Transverse colon (tissue), 4 donors: ENCODE measurements around the gene UBASH3B. TPM values are rescaled to one million over a fixed set of nuclear protein-coding genes. Genes with fewer than 3 reads are reported as not detected.

ENCODE experiments used
- DNase-seq: peaks from one replicate; pipeline ENCODE4 v3.0.0-alpha.2; 2019
- H3K27ac ChIP-seq, 4 donors: fragments of 200-600 bp; sonication (generic); 2 replicates each; pipeline ENCODE4 v1.5.1; 2016 to 2018; ENCODE audit warnings: inconsistent platforms in 4 of 4
- H3K27me3 ChIP-seq: fragments of 200-600 bp; sonication (generic); 2 replicates; pipeline ENCODE4 v1.5.1; 2017; ENCODE audit warnings: inconsistent platforms
- H3K36me3 ChIP-seq, 4 donors: fragments of 200-600 bp; sonication (generic); 2 replicates each; pipeline ENCODE4 v1.5.1; 2017 to 2019; ENCODE audit warnings: inconsistent platforms in 4 of 4
- H3K4me1 ChIP-seq, 4 donors: fragments of 200-600 bp; sonication (generic); 2 replicates each; pipeline ENCODE4 v1.5.1; 2017 to 2020; ENCODE audit warnings: inconsistent platforms in 4 of 4
- H3K4me3 ChIP-seq, 4 donors: fragments of 200-600 bp; sonication (generic); 1 replicate in 1 of 4; 2 replicates in 3 of 4; pipeline versions ENCODE4 v1.5.1 to v1.6.1; 2017 to 2019; ENCODE audit warnings: inconsistent platforms in 4 of 4
- H3K9me3 ChIP-seq, 2 donors: fragments of 200-600 bp; sonication (generic); 2 replicates each; pipeline ENCODE4 v1.5.1; 2017 to 2019; ENCODE audit warnings: inconsistent platforms in 2 of 2
- EP300 ChIP-seq: sonication (generic); formaldehyde crosslinking; IDR thresholded peaks from one replicate; pipeline ENCODE4 v1.6.1; 2017; ENCODE audit warnings: antibody characterized with exemption, low read depth
- POLR2A ChIP-seq: fragments of 450-650 bp; IDR thresholded peaks from one replicate; pipeline ENCODE4 v1.6.1; 2016; ENCODE audit warnings: antibody characterized with exemption, mild to moderate bottlenecking, moderate library complexity
- POLR2AphosphoS5 ChIP-seq, 3 donors: sonication (generic); formaldehyde crosslinking; IDR thresholded peaks; one replicate each; pipeline ENCODE4 v1.6.1; 2016; ENCODE audit warnings: antibody characterized with exemption in 3 of 3
- WGBS, 2 donors: methylation state at CpG; one replicate each; pipeline ENCODE4 v1.1.5; 2018; ENCODE audit warnings: low coverage in 1 of 2; 5-methylcytosine and 5-hydroxymethylcytosine counted together
- in situ Hi-C, 4 donors: fragments of 200-750 bp; cut with MboI; loops; one replicate each; pipeline versions ENCODE4 v1.15.0 to v1.15.1; 2017; ENCODE audit warnings: low sequenced_read_pairs in 3 of 4, low pct_ligation_motif_present in 1 of 4, low pct_unique_long_range_greater_than_20kb in 1 of 4
- intact Hi-C: fragments of 100-400 bp; cut with DNase I; formaldehyde crosslinking; loops from one replicate; pipeline ENCODE4 v1.15.1; 2023; ENCODE audit warnings: low total_unique reads
- total RNA-seq, 4 donors: library from RNA; depleted of rRNA; stranded (reverse); fragments of >200 nt; gene quantifications; one replicate each; pipeline ENCODE4 v1.1.0, GENCODE V29; 2016
- TF ChIP-seq, protein P1 (sequence below), 5 experiments: fragments of 200-600 bp in 3 of 5; fragments of 450-650 bp in 2 of 5; sonication (generic) in 3 of 5; IDR thresholded peaks; 1 replicate in 2 of 5; 2 replicates in 3 of 5; pipeline ENCODE4 v1.5.1; 2016 to 2017; ENCODE audit warnings: antibody characterized with exemption in 5 of 5, inconsistent platforms in 3 of 5, mild to moderate bottlenecking in 2 of 5, moderate library complexity in 1 of 5

Gene UBASH3B
- total RNA-seq, 4 donors from 2014 or later: 2.0 to 101 (median 17.0) TPM

GRCh38 chr11:122777343-122777742 is 121.8 kb downstream of the UBASH3B start:
- TF ChIP-seq, protein P1, sequence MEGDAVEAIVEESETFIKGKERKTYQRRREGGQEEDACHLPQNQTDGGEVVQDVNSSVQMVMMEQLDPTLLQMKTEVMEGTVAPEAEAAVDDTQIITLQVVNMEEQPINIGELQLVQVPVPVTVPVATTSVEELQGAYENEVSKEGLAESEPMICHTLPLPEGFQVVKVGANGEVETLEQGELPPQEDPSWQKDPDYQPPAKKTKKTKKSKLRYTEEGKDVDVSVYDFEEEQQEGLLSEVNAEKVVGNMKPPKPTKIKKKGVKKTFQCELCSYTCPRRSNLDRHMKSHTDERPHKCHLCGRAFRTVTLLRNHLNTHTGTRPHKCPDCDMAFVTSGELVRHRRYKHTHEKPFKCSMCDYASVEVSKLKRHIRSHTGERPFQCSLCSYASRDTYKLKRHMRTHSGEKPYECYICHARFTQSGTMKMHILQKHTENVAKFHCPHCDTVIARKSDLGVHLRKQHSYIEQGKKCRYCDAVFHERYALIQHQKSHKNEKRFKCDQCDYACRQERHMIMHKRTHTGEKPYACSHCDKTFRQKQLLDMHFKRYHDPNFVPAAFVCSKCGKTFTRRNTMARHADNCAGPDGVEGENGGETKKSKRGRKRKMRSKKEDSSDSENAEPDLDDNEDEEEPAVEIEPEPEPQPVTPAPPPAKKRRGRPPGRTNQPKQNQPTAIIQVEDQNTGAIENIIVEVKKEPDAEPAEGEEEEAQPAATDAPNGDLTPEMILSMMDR (IDR thresholded peaks at IDR 0.05): no peak
- TF ChIP-seq EP300: no peak
- no peak for TF ChIP-seq POLR2A
- no peak for TF ChIP-seq POLR2AphosphoS5 (IDR thresholded peaks at IDR 0.05)
- 71 to 100% methylated on average over 1 to 3 of the region's 3 CpGs for WGBS, 2 donors
- intact Hi-C loops: no loop called here

DNA sequence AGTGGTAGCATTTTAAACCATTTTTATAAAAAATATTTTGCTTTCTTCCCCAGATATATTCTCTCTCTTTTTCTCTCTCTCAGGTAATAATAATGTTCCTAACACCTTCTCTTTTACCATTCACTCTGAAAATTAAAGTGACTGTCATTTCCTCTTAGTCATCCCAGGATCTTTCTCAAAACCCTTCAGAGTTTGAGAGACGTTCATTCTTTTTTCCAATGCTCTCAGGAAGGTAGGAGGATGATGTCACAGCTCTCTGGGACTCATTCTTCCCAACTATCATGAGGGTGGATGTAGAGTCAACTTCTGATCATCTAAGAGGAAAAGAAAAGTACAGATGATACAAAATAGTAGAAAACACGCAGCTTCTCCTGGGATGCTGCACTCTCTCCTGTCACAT is 122.6 kb downstream of the UBASH3B start:
- Histone ChIP-seq H3K36me3 (no peaks in the 10 kb centered on the region), H3K27ac (no peak overlapping the region), H3K4me3 (no peak overlapping the region), H3K27me3 (no peaks in the 10 kb centered on the region), H3K9me3 (no peaks in the 10 kb centered on the region), H3K4me1 (peaks cover 0 to 6% (median 0%) of the 10 kb centered on the region in 4 donors)
- TF ChIP-seq POLR2A (no peak), EP300 (no peak), POLR2AphosphoS5 (IDR thresholded peaks at IDR 0.05) (no peak)
- TF ChIP-seq, protein P1 (IDR thresholded peaks at IDR 0.05): no peak
- WGBS, 2 donors: 77 to 79% methylated on average over 2 of the region's 2 CpGs
- intact Hi-C loops: loop anchor here (2.0 kb wide), 1 partner anchor 145 kb away; no protein-coding TSS in a partner anchor
- no peak for DNase-seq
- in situ Hi-C loops: loop anchor here in 1 of 4 donors (5.0 kb wide), 1 partner anchor 146 kb away; no protein-coding TSS in a partner anchor

More at GRCh38 chr11:122777343-122777742, 121.8 kb downstream of the UBASH3B start:
- Histone ChIP-seq H3K27ac (no peak overlapping the region), H3K4me3 (no peak overlapping the region), H3K4me1 (peaks cover 0 to 6% (median 0%) of the 10 kb centered on the region in 4 donors), H3K27me3 (no peaks in the 10 kb centered on the region), H3K9me3 (no peaks in the 10 kb centered on the region), H3K36me3 (no peaks in the 10 kb centered on the region)
- DNase-seq: no peak
- in situ Hi-C loops: loop anchor here in 1 of 4 donors (5.0 kb wide), 1 partner anchor 145 kb away; no protein-coding TSS in a partner anchor

DNA sequence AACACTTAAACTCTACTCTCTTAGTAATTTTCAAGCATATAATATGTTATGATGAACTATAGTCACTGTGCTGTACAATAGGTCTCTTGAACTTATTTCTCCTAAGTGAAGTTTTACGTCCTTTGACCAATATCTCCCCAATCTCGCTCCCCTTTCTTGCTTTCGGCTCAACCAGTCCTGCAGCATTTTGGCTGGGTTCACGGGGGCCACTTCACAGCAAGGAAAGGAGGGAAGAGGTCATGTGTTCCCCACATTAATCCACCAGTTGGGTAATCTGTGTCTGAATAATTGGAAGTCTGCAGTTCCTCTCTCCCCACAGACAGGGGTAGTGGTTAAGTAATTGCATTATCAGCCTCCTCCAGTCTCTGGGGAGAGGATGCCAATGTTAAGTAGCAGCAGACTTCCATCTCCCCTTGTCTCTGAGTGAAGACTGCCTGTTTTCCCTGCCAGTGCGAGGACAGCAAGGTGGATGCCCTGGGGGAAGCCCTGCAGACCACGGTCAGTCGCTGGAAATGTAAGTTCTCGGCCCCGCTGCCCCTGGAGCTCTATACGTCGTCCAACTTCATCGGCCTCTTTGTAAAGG is 123.6 kb downstream of the UBASH3B start:
- DNase-seq: no peak
- peaks cover 0 to 6% (median 0%) of the 10 kb centered on the region in 4 donors for H3K4me1 ChIP-seq
- H3K27me3 ChIP-seq: no peaks in the 10 kb centered on the region
- H3K27ac ChIP-seq: no peak overlapping the region
- TF ChIP-seq, protein P1 (IDR thresholded peaks at IDR 0.05): no peak
- TF ChIP-seq POLR2A (no peak), EP300 (no peak), POLR2AphosphoS5 (IDR thresholded peaks at IDR 0.05) (no peak)
- in situ Hi-C loops (loop anchor here in 1 of 4 donors (5.0 kb wide), 1 partner anchor 147 kb away; no protein-coding TSS in a partner anchor), intact Hi-C loops (loop anchor here (2.0 kb wide), 1 partner anchor 146 kb away; no protein-coding TSS in a partner anchor)
- no peak overlapping the region for H3K4me3 ChIP-seq
- WGBS, 2 donors: 93 to 94% methylated on average over 12 of the region's 12 CpGs
- no peaks in the 10 kb centered on the region for H3K9me3 ChIP-seq
- H3K36me3 ChIP-seq: no peaks in the 10 kb centered on the region

DNA sequence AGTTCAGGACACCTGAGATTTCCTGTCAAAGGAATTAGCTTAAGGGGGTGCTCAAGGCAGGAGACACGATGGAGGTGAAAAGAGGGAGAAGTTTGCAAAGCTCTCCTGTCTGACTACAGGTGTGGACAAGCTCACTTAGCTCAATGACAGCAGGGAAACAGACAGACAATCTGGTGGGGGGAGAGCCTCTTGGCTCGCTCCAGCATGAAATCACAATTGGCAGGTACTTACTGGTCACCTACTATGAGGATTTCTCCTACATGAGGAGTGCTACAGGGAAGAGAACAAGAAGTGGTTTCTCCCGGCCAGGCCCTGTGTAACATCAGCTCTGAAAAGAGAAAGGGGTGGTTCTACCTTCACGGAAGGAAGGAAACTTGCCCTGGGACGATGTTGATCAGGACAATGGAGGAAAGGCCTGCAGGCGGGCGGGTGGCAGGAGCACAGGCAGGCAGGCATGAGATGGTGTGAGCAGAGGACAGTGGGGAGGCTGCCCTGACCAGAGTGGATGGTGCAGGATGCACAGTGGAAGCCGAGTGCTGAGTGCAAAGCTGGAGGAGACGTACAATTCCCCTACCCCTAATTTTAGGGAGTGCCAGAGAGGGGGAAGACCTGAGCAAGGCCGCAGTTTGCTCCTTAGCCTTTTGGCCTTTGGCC is 124.9 kb downstream of the UBASH3B start:
- in situ Hi-C loops (loop anchor here in 3 of 4 donors (5.0 to 10.0 kb wide), 2 partner anchors 148 to 156 kb away; no protein-coding TSS in a partner anchor), intact Hi-C loops (no loop called here)
- no peak for TF ChIP-seq POLR2AphosphoS5 (IDR thresholded peaks at IDR 0.05)
- TF ChIP-seq EP300: no peak
- no peak for TF ChIP-seq POLR2A
- TF ChIP-seq, protein P1 (IDR thresholded peaks at IDR 0.05): no peak
- 82 to 91% methylated on average over 9 to 10 of the region's 10 CpGs for WGBS, 2 donors
- Histone ChIP-seq H3K27ac (no peak overlapping the region), H3K36me3 (no peaks in the 10 kb centered on the region), H3K9me3 (no peaks in the 10 kb centered on the region), H3K4me3 (no peak overlapping the region), H3K27me3 (no peaks in the 10 kb centered on the region), H3K4me1 (peaks cover 0 to 6% (median 0%) of the 10 kb centered on the region in 4 donors)
- no peak for DNase-seq
